ENCODE data around the gene UNC5CL. TPM values are rescaled to one million over a fixed set of nuclear protein-coding genes. Genes with fewer than 3 reads are reported as not detected.

Gene UNC5CL
- total and polyA plus RNA-seq, 9 of the 15 experiments (the other 6 are each of a cell fraction or from before 2014, with no cell fraction given), result 0.07 to 1.8 (median 0.62) TPM; not detected in 1

GRCh38 chr6:41036601-41037000 is 2.4 kb downstream of the UNC5CL start:
- TF ChIP-seq RBM39 (optimal IDR thresholded peaks at IDR 0.05; ENCODE audit: low read depth, low read length), result no peak
- TF ChIP-seq PKNOX1 (IDR thresholded peaks at IDR 0.05), result no peak
- TF ChIP-seq NFXL1 (CRISPR knock-in tag; IDR thresholded peaks at IDR 0.05), result no peak
- no peak for TF ChIP-seq TBL1XR1 (IDR thresholded peaks at IDR 0.05; ENCODE audit: low read length in 2 of 2)
- no peak for TF ChIP-seq USF1 (CRISPR knock-in tag; IDR thresholded peaks at IDR 0.05)
- TF ChIP-seq ELK3 (CRISPR knock-in tag; IDR thresholded peaks at IDR 0.05), result no peak
- TF ChIP-seq ZBTB17 (CRISPR knock-in tag; IDR thresholded peaks at IDR 0.05), result no peak
- no peak for TF ChIP-seq SMAD4 (CRISPR knock-in tag; conservative IDR thresholded peaks at IDR 0.05)
- TF ChIP-seq ZSCAN32 (CRISPR knock-in tag; IDR thresholded peaks at IDR 0.05), result no peak
- TF ChIP-seq ZNF644 (tag; IDR thresholded peaks at IDR 0.05; ENCODE audit: low read depth), result no peak
- TF ChIP-seq HEY1 (CRISPR knock-in tag; IDR thresholded peaks at IDR 0.05; ENCODE audit: borderline replicate concordance), result no peak
- TF ChIP-seq TAF15 (IDR thresholded peaks at IDR 0.05; ENCODE audit: low read depth, low read length), result no peak
- POLR2A ChIA-PET, result interaction anchor here (0.6 to 1.4 kb wide), 3 partner anchors 9 to 300 kb away, joined by 3 to 5 read pairs (median 3); no protein-coding TSS in a partner anchor
- H3K9me3 ChIP-seq (replicated peaks; ENCODE audit: control insufficient read depth, insufficient read depth, low read depth, low read length), result no peaks in the 10 kb centered on the region
- H3K9ac ChIP-seq (ENCODE audit: insufficient read depth in 1 of 2, low read depth in 2 of 2, low read length in 2 of 2), result no peak overlapping the region
- ATAC-seq, result no peak
- H3K36me3 ChIP-seq (ENCODE audit: control insufficient read depth, insufficient read depth, low read length), result no peaks in the 10 kb centered on the region
- peaks cover 3% of the 10 kb centered on the region for H3K9me1 ChIP-seq (ENCODE audit: control insufficient read depth, insufficient read depth, low read length)
- CTCF ChIA-PET (ENCODE audit: low intra/inter-chr PET ratio), result interaction anchor here (0.6 kb wide), 1 partner anchor 37 kb away, joined by 3 read pairs; no protein-coding TSS in a partner anchor
- H3K79me2 ChIP-seq (ENCODE audit: control insufficient read depth, insufficient read depth, low read length), result no peaks in the 10 kb centered on the region
- no peak overlapping the region for H3K4me3 ChIP-seq
- 42% methylated on average over 2 of the region's 2 CpGs for WGBS (ENCODE audit: insufficient coverage, low coverage, missing lambda C conversion rate)
- H2AFZ ChIP-seq (ENCODE audit: low read depth, low read length), result no peak overlapping the region
- in situ Hi-C loops (cut with MboI), result loop anchor here (25.0 kb wide), 1 partner anchor 1674 kb away; no protein-coding TSS in a partner anchor
- H3K27me3 ChIP-seq (ENCODE audit: control insufficient read depth in 2 of 2, insufficient read depth in 2 of 2, low read length in 2 of 2), result peaks cover 0 to 13% of the 10 kb centered on the region in 2 experiments; a peak in 2 of 5 replicates
- intact Hi-C loops (cut with micrococcal nuclease), result no loop called here
- BruUV-seq (replicated peaks), result no TSS peak
- peaks cover 4 to 9% of the 10 kb centered on the region in 2 experiments; a peak in 3 of 5 replicates for H3K4me1 ChIP-seq (replicated peaks in 1 of 2; ENCODE audit: control insufficient read depth in 2 of 2, insufficient read depth in 2 of 2, low read length in 2 of 2)
- FAIRE-seq, result no peak
- DNase-seq (ENCODE audit: extremely low read depth in 1 of 4, low spot score in 3 of 4), result no peak
- no peak overlapping the region for H3K4me2 ChIP-seq (ENCODE audit: insufficient read depth, low read length)
- no peak overlapping the region for H3K27ac ChIP-seq (ENCODE audit: extremely low read depth, low read depth, low read length)
- peaks cover 7% of the 10 kb centered on the region; the same call in 1 of the 2 replicates for H4K20me1 ChIP-seq (replicated peaks; ENCODE audit: control insufficient read depth, insufficient read depth, low read length)

All from K562 (cell line).